Stimulated activated CD8-positive, alpha-beta memory T cell treated with anti-CD3 and anti-CD28 coated beads, Interleukin-4, amount 100 ng/mL, for 24 hours (primary cell): ENCODE measurements around the gene KRT79.
"Not testable (repeated sequence)": the region's sequence is repeated elsewhere in the genome, so short reads cannot be mapped to it uniquely, and the experiment has no call there.

Experiments
- DNase-seq: peaks from one replicate; pipeline ENCODE4 v3.0.0-alpha.2; 2020; ENCODE audit warnings: low read depth

Gene KRT79

DNA sequence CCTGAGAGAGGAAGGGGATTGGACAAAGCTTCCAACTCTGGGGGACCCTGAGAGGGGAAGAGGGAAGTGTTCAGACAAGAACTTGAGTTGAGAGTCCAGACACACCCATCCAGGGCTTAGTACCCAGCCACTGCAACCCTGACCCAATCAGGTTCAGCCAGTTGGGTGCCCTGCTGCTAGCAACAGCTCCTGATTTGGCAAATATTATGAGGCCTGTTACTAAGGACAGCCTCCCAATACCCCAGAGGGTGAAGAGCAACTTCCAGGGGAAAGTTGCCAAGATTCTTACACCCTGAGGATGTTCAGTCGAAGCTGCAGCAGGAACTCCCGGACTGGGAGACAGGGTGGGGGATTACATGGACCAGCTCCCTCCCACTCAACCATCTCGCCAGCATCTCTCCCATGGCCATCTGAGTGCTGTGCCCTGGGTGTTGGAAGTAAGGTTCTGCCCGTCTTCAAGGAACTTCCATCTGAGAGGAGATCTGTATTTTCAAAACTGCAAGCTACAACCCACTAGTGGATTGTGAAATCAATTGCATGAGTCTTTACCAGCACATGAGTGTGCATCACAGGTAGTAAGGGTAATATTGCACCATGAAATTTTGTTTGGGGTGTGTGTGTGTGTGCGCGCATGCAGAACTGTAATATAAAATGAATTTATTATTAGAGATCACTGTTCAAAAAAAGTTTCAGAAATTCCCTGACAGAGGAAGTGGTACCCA, 26.2 kb upstream of the KRT79 start:
- DNase-seq = no peak

DNA sequence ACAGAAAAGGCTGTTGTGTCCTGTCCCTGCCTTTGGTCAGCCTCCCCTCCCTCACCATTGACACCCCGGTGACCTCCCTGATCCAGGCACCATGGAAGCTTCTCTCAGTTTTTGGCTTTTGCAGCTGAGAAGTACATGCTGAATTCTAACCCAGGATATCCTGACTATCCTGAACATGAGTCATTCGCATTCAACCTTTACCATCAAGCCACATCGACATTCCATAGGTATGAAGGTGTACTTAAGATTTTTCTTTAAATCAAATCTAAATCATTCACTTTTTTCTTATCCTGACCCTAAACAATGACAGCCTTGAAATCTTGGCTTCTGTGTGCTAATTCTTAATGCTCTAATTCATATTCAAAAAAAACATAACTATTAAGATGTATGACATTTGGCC, 23.4 kb upstream of the KRT79 start:
- DNase-seq = no peak

DNA sequence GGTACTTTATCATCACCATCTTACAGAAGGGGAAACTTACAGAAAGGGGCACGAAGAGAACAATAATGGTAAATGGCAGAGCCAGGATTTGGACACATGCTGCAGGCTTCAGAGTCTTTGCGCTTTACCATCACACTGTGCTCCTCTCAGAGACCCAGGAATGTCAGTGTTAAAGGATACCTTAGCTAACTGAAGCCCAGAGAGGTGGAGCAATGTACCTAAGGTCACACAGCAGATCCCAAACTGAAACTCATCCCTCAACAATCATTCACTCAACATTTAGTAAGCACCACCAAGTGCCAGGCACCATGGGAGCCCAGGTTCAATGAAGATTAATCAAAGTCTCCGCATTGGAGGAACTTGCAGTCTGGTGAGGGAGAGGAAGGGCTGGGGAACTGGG, 22.7 kb upstream of the KRT79 start:
- DNase-seq = no peak

DNA sequence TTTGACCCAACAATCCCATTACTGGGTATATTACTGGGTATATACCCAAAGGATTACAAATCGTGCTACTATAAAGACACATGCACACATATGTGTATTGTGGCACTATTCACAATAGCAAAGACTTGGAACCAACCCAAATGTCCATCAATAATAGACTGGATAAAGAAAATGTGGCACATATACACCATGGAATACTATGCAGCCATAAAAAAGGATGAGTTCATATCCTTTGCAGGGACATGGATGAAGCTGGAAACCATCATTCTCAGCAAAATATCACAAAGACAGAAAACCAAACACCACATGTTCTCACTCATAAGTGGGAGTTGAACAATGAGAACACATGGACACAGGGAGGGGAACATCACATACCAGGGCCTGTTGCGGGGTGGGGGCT, 22.0 kb upstream of the KRT79 start:
- DNase-seq = not testable (repeated sequence)

DNA sequence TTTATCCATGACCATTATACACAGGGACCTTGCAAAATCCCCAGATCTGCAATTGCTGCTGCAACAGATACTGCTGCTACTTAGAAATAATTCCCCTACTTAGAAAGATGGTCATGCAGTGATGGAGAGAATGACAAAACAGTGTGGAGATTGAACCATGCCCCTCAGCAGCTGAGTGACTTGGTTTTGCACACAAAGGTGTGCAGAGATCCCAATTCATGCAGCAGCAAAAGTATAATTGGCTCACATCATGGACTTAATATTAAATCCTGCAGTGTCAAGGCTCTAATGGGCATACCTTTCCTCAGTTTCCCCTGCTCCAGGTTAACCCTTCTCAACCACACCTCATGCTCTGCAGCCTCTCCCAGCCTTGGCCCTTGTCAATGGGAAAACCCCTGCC, 17.7 kb upstream of the KRT79 start:
- no peak for DNase-seq

DNA sequence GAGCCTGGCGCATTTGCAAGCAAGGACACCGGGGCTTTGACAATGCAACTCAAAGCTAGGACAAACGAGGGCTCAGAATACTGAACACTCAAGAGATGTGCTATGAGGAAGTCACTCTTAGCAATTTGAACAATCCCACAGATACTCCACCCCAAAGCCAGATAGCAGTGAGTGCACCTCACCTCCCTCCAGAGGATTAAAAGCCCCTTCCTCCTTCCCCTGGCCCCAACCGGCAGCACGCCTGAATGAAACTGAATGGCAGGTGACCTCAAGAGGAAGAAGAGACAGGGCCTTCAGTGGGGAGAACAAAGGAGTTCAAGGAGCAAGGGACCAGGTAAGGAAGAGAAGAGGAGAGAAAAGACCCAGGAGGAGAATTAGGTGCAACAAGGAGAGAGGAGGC, 16.6 kb upstream of the KRT79 start:
- no peak for DNase-seq

DNA sequence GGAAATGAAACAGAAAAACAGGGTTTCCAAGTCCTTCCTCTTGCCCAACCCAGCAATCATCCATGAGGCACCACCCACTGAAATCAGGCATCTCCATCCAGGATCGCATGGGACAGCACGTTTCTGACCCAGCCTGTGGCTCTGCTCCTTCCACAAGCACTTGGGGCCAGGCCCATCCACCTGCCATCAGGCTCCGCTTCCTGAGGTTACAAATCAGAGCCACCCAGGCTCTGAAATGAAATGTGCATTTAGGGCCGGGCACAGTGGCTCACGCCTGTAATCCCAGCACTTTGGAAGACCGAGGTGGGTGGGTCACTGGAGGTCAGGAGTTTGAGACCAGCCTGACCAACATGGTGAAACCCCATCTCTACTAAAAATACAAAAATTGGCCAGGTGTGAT, 15.4 kb upstream of the KRT79 start:
- DNase-seq = no peak

DNA sequence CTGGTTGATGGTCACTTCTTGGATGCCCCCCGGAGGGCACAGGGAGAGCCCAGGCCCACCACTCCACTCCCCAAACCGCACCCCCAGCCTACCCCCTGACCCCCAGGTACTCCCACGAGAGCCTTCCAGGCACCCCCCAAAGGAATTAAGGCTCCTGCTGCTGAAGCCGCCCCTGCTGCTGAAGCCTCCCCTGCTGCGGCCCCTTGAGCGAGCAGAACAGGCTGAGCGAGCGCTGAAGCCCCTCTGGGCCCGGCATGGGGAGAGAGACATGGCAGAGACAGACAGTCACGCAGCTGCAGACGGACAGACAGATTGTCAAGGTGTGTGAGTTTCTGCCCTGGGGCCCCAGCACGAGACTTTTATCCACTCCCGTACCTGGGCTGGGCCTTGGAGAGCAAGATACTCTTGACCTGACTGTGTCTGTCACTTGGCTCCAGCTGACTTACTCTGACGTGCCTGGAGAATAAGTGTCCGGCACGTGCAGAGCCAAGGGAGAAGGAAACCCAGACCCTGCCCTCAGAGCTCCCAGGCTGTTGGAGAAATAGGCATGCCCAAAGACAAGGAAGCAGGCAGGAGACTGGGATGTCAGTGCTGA, 14.6 kb upstream of the KRT79 start, which contains the start of gene KRT78:
Gene KRT78 (minus strand): TSS at position 334 of the 595 bp plus-strand sequence. CDS start 64 bp downstream, at position 270.
- no peak for DNase-seq

DNA sequence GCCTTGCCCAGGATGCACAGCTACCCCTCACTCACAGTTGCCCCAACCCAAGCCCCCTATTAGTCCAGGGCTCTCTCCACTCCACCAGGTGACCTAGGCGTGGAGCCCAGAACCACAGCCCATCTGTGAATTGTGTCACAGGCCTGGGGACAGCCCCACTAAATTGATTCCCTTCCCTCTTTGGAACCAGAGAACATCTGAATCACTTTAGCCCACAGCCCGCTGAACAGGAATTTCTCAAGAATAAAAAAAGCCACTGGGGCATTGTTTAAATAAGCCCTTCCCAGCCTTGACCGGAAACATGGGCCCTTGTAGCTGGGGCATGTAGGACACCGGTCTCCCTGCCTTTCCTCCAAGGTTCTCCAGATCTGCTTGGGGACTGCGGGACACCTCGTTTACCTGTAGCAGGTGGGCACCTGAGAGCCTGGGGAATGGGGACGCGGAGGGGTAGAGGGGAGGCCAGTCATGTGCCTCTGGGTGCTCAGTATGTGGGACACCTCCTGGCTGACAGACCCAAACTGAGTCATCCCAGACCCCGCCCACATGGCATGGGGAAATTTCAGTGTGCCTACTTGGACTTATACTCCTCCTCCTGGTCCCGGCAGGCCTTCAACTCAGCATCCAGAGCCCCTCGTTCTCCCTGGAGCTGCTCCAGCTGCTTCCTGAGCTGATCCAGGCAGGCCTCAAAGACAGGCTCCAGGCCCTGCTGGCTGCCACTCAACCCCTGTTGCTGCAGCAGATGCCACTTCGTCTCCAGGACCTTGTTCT, 13.4 kb upstream of the KRT79 start:
- no peak for DNase-seq

DNA sequence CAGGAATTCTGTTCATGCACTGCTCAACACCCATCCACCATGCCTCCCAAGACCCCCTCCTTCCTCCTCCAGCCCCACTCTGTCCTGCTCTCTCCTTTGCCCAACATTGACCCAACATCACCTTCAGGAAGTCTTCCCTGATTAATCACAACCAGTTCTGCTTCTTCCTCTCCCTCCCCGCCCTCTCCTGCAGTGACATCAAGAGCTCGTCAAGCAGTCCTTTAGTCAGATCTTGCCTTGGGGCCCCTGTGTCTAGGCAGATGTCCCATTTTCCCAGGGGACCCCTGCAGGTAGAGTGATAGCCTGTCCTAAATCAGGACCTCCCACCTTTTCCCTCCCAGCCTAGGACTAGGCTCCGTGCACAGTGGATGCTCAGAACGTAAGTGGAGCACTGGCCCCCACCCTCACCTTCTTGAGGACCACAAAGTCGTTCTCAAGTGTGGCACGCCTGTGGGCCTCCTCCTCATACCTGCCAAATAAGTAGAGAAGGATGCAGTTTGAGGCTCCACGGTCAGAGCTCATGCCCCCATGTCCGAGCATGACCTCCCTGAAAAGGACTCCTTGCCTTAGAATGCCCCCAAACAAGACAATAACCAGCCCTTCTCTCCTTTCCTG, 12.4 kb upstream of the KRT79 start:
- no peak for DNase-seq

DNA sequence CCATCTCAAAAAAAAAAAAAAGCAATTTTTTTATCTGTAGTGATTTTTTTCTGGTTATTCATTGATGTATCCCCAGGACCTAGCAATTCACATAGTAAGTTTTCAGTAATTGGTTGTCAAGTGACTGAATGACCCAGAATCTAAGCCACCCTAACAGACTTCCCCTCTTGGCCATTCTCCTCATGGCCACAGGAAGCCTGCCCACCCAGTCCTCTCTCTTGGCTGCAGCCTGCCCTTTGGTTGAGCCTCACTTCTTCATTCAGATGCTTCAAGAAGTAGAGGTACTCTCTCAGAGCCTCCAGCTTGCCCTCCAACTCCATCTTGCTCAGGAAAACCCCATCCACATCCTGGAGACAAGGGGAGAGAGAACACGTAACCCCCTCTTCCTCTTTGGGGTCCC, 11.8 kb upstream of the KRT79 start:
- DNase-seq = no peak

DNA sequence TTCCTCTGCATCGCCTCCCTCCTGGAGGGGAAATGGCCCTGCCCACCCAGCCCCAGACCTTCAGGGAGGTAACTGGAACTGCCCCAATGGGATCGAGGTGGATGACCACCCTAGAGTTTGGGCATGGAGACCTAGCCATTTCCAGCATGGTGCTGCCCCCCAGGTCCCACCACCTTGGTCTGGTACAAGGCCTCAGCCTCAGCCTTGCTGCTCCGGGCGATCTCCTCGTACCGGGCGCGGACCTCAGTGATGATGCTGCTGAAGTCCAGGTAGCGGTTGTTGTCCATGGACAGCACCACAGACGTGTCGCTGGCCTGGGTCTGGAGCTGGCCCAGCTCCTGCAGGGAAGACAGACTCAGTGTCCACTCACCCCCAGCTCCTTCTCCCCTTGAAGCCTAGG, 10.3 kb upstream of the KRT79 start:
- DNase-seq = no peak

DNA sequence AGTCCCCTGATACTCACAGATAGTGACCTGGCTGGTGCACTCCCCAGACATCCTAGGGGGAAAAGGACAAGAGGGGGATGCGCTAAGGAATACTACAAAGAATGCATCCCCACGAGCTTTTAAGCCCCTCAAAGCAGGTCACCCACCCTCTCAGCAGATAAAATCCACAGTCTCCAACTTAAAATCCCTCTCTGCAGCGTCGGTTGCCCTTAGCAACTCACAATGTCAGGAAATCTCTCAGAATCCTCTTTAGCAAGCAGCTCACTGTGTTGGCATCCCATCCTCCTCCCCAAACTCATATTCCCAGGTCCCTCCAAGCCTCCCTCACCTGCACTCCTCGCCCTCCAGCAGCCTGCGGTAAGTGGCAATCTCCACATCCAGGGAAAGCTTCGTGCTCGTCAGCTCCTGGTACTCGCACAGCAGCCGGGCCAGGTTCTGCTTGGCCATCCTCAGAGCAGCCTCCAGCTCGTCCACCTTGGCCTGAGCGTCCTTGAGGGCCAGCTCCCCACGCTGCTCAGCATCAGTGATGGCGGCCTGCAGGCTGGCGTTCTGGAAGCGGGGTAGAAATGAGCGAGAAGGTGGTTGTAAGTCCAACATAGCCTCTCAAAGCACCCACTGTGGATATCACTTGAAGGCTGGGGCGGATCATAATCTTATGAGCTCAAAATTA, 5.5 kb upstream of the KRT79 start:
- no peak for DNase-seq

DNA sequence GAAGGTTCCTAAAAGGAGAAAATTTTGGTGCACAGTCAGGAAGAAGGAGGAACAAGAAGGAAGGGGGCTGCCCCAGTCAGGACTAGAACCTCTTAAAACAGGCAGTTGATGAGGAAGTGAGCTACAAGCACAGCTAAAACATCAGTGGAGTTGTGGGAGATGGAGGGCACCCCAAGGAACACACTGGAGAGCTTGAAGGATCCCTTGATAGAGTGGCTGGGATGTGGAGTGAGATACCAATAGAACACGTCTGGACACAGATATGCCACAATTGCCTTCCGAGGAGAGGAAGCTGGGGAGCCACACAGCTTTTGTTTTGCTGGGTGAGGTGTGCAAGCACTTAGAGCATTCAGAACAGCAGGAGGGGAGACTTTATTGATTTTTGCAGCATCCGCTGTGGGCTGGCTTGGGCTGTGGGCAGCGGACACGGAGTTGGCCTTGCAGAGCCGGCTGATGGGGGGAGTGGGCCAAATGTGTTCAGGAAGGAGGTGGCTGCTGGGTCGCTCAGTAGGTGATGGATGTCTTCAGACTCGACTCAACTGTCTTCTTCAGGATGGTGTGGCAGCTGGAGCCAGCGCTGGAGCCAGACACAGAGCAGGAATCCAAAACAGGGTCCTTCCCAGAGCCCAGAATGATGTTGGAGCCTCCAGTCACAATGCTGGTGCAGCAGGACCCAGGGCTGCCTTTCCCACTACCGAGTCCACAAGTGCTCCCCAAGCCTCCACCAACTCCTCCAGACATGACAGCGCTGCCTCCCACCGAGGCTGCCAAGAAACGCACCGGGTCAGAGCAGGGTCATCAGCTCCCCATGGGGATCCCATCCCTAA, 4.7 kb upstream of the KRT79 start:
- no peak for DNase-seq

DNA sequence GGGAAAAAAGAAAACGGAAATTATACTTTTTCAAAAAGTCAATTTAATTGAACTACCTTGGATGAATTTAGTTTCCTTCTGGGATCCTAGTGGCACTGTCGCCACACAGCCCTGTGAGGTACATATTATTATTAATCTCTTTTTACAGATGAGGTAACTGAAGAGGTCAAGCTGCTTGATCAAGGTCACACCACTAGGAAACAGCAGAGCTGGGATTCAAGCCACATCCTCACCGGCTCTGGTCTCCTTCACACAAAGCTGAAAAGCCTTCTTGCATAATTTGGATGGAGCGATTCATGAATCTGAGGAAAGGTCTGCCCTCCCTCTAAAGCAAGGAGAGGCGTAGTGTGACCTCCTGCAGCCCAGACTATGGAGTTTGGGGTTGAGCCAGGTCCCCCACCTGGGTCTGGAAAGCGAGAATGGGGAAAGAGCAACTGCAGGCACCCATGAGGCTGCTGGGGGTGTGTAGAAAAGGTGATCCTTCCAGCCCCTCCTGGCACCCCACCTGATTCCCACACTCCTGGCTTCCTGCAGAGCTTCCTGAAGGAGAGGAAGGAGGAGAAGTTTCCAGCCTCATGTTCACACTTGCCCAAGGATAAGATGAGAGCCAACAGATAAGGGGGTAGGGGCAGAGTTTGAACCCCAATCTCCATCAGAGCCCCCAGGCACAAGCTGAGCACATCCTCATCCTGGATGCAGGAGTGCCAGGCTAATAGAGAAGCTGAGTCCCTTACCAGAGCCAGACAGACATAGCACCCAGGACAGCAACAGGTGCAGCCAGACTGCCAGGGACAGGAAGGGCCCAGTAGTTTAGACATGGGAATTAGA, 3.9 kb upstream of the KRT79 start:
- no peak for DNase-seq

DNA sequence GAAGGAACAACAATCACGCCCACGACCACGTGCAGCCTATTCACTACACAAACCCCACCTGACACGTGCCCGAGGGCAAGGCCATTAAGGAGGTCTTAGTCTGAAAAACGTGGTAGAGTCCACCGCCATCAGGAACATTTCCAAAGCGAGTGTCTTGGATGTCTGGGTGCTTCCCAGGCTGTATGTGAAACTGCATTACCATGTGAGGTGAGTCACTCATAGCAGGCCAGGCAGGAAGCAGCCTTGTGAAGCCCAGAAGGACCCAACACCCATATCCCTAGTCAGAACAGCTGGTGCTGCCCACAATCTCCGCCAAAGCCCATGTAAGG, 3.3 kb upstream of the KRT79 start:
- DNase-seq = no peak

DNA sequence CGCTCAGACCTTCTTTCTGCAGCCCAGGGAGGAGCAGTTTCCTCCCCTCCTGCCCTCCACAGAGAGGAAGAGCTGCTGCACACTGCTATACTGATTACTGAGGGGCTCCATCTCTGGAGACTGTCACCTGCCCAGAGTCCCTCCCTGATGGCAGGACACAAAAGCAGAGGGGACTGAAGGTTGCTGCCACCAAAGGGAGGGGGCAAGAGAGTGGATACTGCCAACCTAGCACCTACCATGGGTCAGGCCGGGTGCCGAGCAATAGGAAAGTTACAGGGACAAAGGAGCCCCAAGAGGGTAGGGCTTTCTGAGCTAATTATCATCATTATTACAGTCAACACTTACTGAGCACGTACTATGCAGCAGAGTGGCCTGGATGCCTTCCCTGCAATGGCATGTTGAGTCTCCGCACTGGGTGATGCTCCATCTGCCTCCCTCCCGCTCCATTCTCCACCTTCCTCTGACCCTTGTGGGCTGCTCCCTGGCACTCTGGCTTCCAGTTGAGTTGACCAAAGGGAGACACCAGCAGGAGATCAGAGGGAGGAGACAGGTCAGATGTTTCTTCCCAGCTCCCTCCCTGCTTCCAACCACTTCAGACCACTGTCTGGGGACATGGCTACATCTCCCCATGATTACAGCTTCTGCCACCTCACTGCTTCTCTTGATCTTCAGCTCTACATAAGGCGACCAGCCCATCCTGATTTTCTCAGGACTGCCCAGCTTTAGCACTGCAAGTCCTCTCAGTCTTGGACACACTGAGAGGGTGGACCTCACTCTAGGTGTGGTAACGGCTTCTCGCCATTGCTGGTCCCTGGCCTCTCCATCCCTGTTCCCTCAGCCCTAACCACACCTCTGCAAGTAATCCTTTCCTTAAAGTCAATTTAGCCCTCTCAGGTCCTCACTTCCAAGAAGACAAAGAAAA, 2.6 kb upstream of the KRT79 start:
- no peak for DNase-seq

DNA sequence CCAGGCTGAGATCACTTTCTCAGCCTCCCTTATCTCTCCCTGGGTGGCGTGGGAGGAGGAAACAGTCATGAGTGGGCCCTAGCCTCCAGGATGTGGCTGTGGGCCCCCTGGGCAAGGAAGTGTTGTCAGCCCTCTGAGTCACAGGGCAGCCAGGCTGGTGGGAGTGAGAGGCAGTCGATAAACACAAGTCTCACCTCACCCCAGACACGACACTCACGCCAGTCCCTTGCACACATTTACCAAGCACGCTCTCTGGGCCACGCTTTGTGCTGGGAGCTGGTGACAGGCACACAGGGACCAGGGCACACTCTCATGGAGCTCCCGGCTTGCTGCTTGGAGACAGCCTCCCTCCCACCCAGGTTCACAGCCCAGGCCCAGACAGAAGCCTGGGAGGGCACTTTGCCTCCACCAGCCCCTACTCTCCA, 1.9 kb upstream of the KRT79 start:
- DNase-seq = peak; percentile 72

DNA sequence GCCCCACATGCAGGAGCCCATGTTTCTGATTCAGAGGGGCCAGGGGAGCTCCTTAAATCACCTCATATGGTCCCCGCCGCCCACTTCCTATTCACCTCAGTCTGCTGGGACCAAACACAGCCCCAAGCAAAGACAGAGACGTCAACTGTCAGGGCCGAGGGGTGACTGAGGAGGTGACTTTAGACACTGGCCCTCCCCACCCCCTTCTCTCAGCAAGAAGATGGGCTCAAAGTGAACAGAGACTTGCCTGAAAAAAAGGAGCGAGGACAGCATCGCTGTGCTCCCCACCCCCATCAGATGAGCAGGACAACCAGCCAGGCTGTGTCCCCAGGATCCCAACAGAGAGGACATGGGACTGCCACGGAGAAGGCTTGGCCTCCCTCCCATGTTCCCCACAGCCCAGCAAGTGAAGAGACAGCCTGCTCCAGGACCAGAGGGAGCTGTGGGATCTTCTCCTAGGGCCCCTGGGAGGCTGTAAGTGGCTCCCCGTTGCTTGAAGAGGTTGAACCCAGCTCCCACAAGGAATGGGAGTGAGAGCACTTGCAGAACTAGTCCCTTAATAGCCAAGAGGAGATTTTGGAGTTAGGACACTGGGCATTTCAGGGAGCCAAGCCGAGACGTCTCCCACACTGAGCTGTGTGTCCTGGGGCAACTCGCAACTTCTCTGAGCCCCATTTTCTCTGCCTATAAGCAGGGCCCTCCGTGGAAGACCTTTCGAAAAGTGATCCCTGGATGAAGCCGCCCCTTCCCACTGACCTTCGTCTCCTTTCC, 1.3 kb upstream of the KRT79 start:
- DNase-seq = no peak
